Fibroblast of lung (primary cell): Measurements from ENCODE around the gene FSIP1.

Source experiments
- CTCF ChIP-seq, 2 donors: IDR thresholded peaks in 1 of 2; conservative IDR thresholded peaks in 1 of 2; 1 replicate in 1 of 2; 2 replicates in 1 of 2; pipeline ENCODE4 v1.5.1; 2011 to 2012; ENCODE audit warnings: low read length in 2 of 2, control low read depth in 1 of 2, inconsistent platforms in 1 of 2, low read depth in 1 of 2, mild to moderate bottlenecking in 1 of 2
- EZH2 ChIP-seq: IDR thresholded peaks from 2 replicates; pipeline ENCODE4 v1.5.1; 2012; ENCODE audit warnings: low read length, control low read depth, mild to moderate bottlenecking; ENCODE audit errors: missing control alignments

- TF ChIP-seq CTCF (conservative IDR thresholded peaks at IDR 0.05 in 1 of 2, IDR thresholded peaks at IDR 0.05 in 1 of 2; ENCODE audit: low read depth in 1 of 2, low read length in 2 of 2) (no peak), EZH2 (no peak)
These were observed 47.4 kb downstream of the FSIP1 start for GRCh38 chr15:39735120-39735717.
